Muscle of back (tissue), 11 donors: ENCODE data around the gene CAMSAP1. TPM values are rescaled to one million over a fixed set of nuclear protein-coding genes. Genes with fewer than 3 reads are reported as not detected.
A peak's percentile ranks its signal among the peaks of the same experiment; 100 is the strongest.
"Not testable (repeated sequence)": the region's sequence is repeated elsewhere in the genome, so short reads cannot be mapped to it uniquely, and the experiment has no call there.

Source experiments
- DNase-seq, 3 donors: peaks; one replicate each; pipeline versions ENCODE4 v3.0.0 to v3.0.0-alpha.2; 2013
- polyA plus RNA-seq, 10 donors: library from polyadenylated mRNA; unstranded; fragments of 120-200 nt; gene quantifications; one replicate each; pipeline ENCODE4 v1.2.1, GENCODE V29; 2013; ENCODE audit not compliant: insufficient read length in 10 of 10

The CAMSAP1 gene
- polyA plus RNA-seq, 10 donors = 19.5 to 28.1 (median 24.0) TPM

DNA sequence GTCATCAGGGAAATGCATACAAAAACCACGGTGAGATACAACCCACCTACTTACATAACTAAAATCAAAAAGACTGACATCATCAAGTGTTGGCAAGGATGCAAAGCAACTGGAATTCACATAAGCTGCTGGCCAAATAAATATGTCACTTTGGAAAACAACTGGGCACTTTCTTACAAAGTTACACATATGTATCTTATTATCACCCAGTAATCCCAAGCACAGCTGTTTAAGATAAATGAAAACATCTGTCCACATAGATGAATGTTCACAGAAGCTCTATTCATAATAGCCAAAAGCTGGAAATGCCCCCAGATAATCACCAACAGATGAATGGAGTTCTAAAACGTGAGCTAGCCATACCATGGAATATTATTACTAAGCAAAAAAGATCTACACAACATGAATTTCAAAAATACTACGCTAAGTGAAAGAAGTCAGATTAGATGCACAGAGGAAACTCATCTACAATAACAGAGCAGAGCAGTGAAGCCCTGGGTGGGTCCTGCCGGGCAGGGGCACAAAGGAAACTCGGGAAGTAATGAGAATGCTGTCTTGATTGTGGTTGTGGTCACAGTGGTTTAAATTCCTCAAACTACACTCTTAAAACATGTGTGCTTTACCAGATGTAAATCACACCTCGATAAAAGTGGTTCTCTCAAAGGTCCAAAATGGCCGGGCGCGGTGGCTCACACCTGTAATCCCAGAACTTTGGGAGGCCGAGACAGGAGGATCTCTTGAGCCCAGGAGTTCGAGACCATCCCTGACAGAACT is 8.5 kb downstream of the CAMSAP1 start:
- peak; percentile 54 to 75 (median 58) for DNase-seq

DNA sequence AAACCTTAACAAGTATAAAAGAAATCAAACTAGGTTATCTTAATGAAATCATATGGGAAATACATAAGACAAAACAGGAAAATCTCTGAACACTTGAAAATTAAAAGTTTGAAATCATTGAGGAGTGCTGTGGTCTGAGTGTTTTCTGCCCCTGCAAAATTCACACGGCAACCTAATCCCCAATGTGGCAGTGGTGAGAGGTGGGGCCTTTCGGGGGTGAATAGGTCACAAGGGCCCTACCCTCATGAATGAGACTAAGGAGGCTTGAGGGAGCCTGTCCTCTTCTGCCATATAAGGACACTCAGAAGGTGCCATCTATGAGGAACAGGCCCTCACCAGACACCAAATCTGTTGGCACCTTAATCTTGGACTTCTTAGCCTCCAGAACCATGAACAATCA is 10.7 kb downstream of the CAMSAP1 start:
- no peak for DNase-seq

- DNase-seq = no peak
Observed at GRCh38 chr9:135896205-135896604, 11.1 kb downstream of the CAMSAP1 start.

- no peak for DNase-seq
Observed at GRCh38 chr9:135895202-135895848, 12.0 kb downstream of the CAMSAP1 start.

DNA sequence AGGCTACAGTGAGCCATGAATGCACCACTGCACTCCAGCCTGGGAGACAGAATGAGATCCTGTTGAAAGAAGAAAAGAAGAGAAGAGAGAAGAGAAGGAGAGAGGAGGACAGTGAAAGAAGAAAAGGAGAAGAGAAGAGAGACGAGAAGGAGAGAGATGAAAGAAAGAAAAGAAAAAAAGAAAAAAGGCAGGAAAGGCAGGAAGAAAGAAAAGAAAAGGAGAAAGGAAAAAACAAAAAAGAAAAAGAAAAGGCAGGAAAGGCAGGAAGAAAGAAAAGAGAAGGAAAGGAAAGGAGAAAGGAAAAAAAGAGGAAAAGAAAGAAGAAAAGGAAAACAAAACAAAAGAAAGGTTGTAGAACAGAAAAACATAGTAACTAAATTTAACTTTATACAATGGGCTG is 14.2 kb downstream of the CAMSAP1 start:
- no peak for DNase-seq

- not testable (repeated sequence) for DNase-seq
Observed at GRCh38 chr9:135892327-135892726, 15.0 kb downstream of the CAMSAP1 start.

DNA sequence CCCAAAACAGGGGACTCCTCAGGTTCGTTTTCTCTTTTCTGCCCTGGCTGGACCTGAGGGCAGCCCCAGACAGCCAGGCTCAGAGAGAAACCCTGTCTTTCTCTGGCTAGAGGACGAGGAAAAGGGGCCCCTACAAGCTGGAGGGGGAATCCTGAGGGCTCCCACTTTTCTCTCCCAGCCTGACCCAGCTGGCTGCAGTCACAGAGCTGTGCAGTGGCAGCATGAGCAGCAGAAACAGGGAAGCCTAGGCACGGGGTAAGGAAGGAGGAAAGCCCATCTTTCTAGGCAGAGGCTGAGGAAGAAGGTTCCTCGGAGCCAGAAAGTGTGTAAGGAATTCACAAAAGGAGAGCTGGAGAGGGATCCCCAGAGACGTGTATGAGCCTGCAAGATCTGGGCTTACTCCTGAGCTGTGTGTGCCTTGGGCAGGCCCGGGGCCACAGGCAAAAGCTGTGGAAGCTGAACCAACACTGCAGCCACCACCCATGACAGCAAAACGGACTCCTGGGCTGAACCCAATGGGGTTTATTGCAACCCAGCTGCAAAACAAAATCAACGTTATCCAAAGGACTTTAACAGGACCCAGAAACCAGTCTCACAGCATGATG is 16.2 kb downstream of the CAMSAP1 start:
- no peak for DNase-seq

- peak in 2 of 3 donors; percentile 57 to 70 for DNase-seq
Observed at GRCh38 chr9:135890190-135891026, 16.9 kb downstream of the CAMSAP1 start.

DNA sequence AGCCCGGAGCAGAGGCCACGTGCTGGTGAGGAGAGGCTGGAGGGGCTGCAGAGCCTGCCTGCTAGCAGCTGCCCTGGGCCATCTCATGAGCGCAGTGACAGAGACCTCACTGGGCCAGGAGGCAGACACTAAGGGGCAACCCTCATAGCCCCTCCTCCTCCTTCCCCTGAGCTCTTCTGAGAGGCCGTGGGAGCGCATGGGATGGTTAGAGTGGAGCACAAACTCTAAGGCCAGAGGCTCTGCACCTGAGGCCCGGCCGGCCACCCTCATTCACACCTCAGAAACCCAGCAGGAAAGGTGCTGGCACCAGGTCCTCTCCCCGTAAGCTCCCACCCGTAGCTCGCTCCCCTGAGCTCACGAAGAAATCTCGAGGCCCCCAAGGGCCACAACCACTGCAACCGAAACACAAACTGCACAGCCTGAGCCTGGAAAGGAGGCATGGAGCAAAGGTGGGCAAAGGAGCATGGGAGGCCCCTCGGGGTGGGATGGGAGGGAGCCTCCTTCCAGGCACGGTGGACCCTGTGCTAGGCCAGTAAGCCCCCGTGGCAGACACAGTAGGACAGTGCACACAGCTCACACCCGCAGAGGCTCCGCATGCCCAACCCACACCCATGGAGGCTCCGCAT is 17.7 kb downstream of the CAMSAP1 start:
- DNase-seq = no peak

DNA sequence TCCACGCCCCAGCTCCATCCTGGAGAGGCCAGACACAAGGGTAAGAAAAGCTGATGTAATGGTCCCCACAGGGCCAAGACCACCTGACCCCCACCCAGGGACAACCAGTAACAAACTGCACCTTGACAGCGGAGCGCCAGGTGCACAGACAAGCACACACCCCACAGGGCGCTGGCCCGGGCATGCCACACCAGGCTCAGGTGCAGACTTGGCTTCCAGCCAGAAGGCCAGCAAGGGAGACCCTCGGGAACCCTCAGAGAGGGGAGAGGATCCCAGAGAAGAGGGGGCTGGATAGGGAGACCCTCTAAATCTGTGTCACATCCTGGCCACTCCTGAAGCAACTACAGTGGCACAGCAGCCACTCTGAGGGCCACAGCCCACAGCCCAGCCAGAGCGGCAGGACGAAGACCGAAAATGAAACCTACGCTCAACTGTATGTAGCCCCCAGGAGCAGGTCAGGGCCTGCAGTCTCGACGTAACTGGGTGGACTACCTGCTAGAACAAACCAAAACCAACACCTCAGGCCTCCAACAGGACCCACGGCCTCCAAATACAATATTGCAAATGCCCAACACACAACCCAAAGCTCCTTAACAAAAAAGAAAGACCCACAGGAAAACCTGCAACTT is 18.5 kb downstream of the CAMSAP1 start:
- DNase-seq = no peak

GRCh38 chr9:135888126-135888765 is 19.1 kb downstream of the CAMSAP1 start:
- DNase-seq = no peak

GRCh38 chr9:135887585-135888050 is 19.7 kb downstream of the CAMSAP1 start:
- DNase-seq = no peak

GRCh38 chr9:135887021-135887507 is 20.3 kb downstream of the CAMSAP1 start:
- no peak for DNase-seq

- DNase-seq = no peak
Observed at GRCh38 chr9:135886147-135886981, 21.0 kb downstream of the CAMSAP1 start.

DNA sequence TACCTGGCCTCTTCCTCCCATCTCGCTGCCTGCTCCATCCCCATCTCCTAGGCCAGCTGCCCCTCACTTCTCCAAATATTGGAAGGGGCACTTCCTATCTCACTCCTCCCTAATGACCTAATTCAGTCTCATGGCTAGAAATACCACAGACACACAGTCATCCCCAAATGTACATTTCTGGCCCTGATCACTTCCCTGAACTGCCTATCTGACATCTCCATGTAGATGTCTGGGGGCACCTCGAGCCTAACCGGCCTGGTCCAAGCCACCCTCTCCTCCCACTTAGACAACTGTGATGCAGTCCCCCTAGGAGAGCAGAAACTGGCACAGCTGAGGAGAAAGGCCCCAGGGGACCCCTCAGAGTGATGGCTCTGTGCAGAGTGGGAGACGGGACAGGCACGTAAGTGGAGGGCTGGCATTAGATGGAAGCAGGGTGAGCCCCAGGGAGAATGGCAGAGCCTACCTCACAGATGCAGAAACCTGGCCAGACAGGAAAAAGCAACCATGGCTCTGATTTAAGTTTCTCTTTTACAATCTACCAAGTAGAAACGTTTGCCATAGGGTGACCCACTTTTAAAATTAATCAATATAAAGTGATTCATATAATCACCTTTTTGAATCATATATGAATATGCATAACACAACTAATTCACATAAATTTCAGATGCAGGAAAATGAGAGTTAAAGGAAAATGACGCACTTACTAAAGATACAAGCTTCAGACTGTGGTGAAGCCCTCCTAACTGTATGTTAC is 22.1 kb downstream of the CAMSAP1 start:
- DNase-seq = no peak

GRCh38 chr9:135884328-135885035 is 22.9 kb downstream of the CAMSAP1 start:
- DNase-seq = no peak

- no peak for DNase-seq
Observed at GRCh38 chr9:135883410-135884089, 23.8 kb downstream of the CAMSAP1 start.
